ENCODE data around the gene MNT. TPM values are rescaled to one million over a fixed set of nuclear protein-coding genes. Genes with fewer than 3 reads are reported as not detected.

The MNT gene
- total RNA-seq, 1 donor from 2014 or later = 2.8 TPM

DNA sequence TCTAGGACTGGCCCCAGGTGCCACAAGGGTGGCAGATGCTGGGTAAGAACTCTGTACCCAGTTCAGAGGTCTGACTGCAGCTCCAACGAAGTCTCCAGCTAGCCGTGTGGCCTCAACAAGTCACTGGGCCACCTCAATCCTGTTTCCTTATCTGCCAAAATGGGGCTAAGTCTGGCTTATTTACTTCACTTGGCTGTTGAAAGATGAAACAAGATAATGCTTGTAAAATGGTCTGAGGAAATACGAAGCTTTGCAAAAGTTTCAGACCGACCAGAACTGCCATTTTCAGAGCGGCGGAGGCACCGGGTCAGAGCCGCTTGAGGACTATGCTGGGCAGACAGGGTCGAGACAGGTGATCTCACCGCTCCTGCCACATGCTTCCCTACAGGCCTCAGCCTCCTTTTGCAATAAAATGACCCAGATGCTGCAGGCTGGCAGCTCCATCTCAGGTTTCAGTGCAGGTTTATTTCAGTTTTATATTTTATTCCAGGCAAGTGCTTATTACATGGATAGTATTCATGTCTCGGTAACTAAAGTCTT, 17.2 kb downstream of the MNT start:
- no peak for DNase-seq (ENCODE audit: low read depth in 2 of 2)

- DNase-seq (ENCODE audit: low read depth in 2 of 2) = no peak
Observed at GRCh38 chr17:2380950-2381649, 19.8 kb downstream of the MNT start.

GRCh38 chr17:2380226-2380922, 20.5 kb downstream of the MNT start:
- no peak for DNase-seq (ENCODE audit: low read depth in 2 of 2)

- DNase-seq (ENCODE audit: low read depth in 2 of 2) = no peak
Observed at GRCh38 chr17:2379489-2380225, 21.2 kb downstream of the MNT start.

- no peak for DNase-seq (ENCODE audit: low read depth in 2 of 2)
Observed at GRCh38 chr17:2378905-2379304, 22.0 kb downstream of the MNT start.

DNA sequence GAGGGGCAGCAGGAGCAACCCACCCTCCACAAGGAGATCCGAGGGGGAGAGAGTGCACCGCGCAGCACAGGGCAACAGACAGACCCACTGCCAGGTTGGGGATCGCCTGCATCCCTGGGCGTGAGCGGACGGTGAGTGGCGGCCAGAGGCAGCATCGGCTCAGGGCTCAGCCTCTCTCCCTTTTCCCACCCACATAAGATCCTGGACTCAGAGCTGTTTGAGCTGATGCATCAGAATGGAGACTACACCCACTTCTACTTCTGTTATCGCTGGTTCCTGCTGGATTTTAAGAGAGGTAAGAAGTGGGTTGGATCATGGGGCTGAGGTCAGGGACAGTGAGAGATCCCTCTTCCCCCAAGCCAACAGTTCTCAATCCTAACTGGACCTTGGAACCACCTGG, 23.2 kb downstream of the MNT start:
- no peak for DNase-seq (ENCODE audit: low read depth in 2 of 2)

GRCh38 chr17:2376107-2376506, 24.8 kb downstream of the MNT start:
- no peak for DNase-seq (ENCODE audit: low read depth in 2 of 2)

- DNase-seq (ENCODE audit: low read depth in 2 of 2) = no peak
Observed at GRCh38 chr17:2375406-2375805, 25.5 kb downstream of the MNT start.

DNA sequence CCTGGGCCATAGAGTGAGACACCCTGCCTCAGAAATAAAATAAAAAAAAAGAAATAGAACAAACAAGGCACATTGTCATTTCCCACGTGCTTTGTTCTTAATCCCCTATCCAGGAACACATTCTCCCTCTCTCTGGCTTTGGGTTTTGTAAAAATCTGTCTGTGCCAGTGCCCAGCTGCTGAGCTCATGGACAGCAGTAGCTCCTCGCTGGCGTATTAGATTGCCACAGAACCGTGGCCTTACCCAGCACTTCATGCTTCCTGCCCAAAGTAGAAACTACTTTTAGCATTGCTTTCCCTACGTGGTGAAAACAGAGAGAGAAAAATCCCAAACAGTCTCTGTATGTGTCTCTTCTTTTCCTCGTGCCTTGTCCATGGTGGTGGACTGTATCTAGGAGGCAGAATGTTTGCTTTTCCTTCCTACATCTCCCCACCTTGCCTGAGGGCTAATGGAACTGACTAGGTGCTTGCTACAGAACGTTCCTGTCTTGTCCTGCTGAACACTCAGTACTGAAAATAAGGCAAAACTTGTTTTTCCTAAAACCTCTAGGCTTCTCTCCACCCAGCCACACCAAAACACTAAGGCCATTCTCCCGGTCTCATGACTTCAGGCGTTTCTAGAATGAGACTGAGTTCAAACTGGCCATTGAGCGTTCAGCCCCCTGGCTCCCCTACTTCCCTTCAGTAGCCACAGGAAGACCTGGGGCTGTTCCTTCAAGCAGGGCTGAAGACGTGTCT, 26.1 kb downstream of the MNT start:
- DNase-seq (ENCODE audit: low read depth in 2 of 2) = no peak

- no peak for DNase-seq (ENCODE audit: low read depth in 2 of 2)
Observed at GRCh38 chr17:2373179-2373578, 27.7 kb downstream of the MNT start.

GRCh38 chr17:2372681-2373080, 28.2 kb downstream of the MNT start:
- DNase-seq (ENCODE audit: low read depth in 2 of 2) = no peak

DNA sequence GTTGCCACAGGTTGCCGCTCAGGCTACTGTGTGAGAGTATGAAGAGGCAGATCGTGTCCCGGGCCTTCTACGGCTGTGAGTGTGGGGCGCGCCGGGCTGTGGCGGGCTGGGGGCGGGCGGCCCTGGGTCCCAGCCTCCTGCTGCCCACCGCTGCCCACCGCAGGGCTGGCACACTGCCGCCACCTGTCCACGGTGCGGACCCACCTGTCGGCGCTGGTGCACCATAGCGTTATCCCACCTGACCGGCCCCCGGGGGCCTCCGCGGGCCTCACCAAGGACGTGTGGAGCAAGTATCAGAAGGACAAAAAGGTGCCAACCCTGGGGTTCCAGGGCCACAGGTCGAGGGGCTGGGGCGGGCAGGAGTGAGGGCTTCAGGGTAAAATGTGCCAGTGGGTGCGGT, 28.7 kb downstream of the MNT start:
- DNase-seq (ENCODE audit: low read depth in 2 of 2) = no peak

DNA sequence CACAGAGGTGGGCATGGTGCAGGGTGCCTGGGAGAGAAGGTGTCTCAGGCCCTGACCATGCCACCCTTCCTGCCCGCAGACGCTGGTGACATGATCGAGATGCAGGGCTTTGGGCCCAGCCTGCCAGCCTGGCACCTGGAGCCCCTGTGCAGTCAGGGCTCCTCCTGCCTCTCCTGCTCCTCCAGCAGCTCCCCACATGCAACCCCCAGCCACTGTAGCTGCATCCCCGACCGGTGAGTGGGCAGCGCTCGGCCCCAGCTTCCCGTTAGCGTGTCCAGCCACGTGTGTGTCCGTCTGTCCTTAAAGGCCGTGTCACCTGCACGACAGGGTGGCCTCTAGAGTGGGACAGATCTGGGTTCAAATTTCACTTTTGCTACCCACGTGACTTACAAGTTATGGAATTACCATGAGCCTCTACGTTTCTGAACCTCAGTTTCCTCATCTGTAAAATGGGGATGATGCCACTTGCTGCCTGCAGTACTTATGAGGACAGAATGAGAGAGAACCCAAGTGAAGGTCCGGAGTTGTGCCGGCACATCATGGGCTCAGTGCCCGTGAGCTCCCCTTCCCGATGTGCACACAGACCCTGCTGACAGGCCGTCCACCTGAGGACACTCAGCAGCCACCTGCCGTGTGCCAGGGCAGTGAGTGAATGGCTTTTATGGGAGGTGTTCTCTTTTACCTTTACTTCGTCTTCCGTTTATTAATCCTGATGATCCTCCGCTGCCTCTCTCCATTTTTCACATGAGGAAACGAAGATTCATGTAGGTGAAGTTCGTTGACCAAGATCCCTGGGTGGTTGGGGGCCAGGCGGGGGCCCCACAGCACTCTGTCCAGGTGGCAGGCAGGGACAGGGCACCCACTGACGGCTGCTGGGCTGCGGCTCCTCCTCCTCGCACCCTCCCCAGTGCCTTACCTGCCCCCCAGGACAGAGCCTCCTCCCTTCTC, 29.4 kb downstream of the MNT start:
- no peak for DNase-seq (ENCODE audit: low read depth in 2 of 2)

GRCh38 chr17:2370211-2370589, 30.7 kb downstream of the MNT start:
- no peak for DNase-seq (ENCODE audit: low read depth in 2 of 2)

GRCh38 chr17:2369551-2370210, 31.2 kb downstream of the MNT start:
- DNase-seq (ENCODE audit: low read depth in 2 of 2) = no peak

DNA sequence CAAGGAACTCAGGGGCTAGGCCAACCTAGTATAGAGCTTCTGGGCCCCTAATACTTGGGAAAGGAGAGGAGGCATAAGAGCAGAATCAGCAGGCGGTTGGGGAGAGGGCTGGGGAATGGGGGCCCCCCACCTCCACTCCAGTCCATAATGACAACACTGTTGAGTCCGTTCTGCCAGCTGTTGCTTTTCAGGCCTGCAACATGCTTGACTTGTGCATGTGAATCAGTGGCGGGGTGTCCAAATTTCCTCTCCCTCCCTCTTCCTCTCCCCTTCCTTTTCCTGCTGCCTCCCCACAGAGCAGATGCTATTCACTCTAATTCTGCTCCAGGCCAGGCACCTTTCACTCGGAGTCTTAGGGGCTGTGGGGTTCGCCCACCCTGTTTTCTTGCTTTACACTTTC, 31.8 kb downstream of the MNT start:
- peak; percentile 48 to 51 for DNase-seq (ENCODE audit: low read depth in 2 of 2)

- DNase-seq (ENCODE audit: low read depth in 2 of 2) = no peak
Observed at GRCh38 chr17:2368359-2368758, 32.5 kb downstream of the MNT start.

DNA sequence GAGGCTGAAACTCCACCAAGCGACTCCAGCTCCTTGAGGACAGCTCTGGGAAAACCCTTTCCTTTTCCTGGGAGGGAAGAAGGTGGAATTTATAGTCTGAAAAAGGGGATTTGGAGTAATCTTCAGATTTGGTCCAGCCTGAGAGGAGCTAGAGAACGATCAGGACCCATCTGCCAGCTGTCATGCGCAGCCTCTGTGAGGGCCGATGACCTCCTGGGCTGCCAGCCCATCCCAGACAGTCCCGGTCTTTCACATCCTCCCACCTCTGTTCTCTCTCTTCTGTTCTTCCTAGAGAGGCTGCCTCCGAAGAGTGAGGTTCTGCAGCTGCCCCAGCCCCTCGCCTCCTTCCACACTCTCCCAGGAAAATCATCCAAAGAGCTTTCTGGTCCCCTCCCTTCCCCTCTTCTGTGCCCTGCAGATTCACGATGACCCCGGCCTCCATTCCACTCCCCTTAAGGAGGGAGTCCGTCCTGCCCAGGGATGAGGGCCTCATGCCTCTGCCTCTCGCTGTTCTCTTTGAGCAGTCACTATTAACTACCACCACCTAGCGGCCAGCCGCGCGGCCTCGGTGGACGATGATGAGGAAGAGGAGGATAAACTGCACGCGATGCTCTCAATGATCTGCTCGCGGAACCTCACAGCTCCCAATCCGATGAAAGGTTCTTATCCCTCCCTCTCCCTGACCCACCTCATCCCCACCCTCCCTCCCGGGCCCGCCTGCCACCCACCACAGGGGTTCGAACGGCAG, 33.9 kb downstream of the MNT start:
- no peak for DNase-seq (ENCODE audit: low read depth in 2 of 2)

GRCh38 chr17:2365132-2365531, 35.7 kb downstream of the MNT start:
- DNase-seq (ENCODE audit: low read depth in 2 of 2) = no peak

Data from lung microvascular endothelial cell (primary cell).